Eye (tissue), 1 donor: ENCODE measurements around the gene RNF103.

Experiments
- DNase-seq: peaks from one replicate; pipeline ENCODE4 v3.0.0-alpha.2; 2015

RNF103 gene

DNA sequence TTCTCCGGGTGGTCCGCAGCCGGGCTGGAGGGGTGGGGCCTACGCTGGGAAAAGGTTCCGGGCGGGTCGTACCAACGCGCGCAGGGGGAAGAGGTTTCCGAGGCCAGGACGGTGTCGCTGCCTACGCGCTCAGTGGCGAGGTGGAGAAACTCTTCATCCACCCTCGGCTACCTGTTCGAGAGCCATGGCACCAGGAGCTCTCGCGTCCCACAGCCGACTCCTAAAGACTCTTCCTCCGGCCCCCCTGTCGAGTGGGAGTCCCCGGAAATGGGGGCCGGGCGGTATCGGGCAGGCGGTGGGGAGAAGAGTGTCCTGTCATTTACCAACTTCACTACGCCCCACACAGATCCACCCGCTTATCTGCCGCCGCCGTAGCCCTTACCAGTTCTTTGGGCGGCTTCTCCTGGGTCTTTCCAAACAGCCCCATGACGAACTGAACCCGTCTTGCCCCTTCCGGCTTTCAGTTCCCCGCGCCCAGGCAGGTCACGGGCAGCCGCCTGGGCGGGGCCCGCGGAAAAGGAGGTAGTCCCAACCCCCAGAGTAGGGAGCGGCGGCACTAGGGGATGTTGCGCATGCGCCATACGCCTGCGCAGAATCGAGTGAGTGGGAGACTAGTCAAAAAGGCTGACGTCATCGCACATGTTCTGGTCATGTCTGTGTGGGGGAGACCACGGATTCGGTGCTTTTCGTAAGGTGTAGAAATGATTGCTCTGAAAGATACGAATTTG, 60.6 kb downstream of the RNF103 start, which contains the start of gene CHMP3:
Gene CHMP3, minus strand, starts transcription at position 522 of the 728 bp plus-strand sequence. Its CDS starts 95 bp downstream, at position 427.
- peak; percentile 99 for DNase-seq

DNA sequence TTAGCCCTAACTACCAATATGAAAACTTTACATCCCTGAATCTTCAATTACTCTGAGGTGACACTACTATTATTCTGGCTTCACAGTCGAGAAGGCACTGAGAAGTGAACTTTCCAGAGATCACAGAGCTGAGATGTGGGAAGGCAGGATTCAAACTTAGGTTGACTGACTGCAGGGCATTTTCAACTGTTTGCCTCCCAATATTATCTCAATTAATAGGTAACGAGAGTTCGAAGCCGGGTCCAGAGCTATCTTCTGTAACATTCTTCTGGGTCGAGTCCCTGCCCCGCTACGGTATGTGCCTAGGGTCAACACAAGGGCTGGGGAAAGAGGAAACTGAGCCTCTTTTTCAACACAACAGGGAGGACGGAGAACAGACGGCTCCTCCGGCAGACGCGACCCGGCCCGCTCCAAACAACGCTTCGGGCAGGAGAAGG, 61.2 kb downstream of the RNF103 start:
- DNase-seq, result no peak

DNA sequence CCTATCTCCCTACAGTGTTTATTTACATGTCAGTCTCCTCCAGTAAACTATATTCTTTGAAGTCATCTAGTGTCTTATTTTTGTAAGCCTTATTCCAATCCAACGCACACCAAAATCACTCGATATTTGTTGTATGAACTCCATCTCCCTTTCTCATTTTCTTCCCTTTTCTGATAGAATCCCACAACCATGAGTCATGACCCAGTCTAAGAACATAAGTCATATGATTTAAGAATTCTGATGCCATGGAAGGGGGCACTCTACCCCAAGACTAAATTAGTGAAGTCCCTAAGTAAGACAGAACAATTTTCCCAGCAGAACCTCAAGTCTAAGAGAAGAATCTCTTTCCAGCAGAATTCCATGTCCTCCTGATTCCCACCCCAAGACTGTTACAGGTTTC, 65.8 kb downstream of the RNF103 start:
- no peak for DNase-seq

DNA sequence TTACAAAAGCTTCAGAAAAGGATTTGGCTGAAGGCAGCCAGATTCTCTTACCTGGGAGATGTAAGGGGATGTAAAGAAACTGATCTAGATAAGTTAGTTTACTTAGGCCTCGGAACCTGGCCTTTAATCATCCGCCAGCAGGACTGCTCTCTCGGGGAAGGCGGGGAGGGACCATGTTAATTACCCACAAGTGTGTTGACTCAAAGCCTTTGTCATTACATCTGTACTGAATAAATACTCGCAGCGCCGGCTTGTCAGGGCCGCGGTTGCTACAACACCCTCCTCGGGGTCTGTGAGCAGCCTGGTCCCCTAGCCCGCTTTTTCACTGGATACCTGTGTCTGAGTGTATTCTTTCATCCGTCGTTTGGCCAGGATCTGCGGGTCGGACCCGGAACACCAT, 67.2 kb downstream of the RNF103 start:
- no peak for DNase-seq
